ENCODE results near the gene LUZP2.

The LUZP2 gene

DNA sequence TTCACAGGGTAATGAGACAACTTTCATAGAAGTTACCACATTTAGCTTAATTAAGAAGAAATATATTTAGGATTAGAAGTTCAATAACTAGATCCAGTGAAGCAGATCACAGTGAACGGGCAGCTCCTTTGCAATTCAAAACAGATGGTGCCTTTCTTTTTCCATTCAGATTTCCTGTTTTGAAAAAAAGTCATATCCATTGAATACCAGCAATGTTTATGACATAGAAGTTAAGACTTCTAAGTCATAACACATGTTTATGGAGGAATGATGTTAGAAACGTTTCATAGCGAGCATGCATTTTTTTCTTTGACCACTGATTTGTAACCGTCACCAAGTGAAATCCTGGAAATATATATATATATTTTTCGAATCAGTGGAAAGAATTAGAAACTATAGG, 24.7 kb downstream of the LUZP2 start:
- Histone ChIP-seq H3K27me3 (ENCODE audit: insufficient read depth, low read length) (no peaks in the 10 kb centered on the region), H2BK120ac (ENCODE audit: insufficient read depth, low read length, poor library complexity) (no peak overlapping the region), H2BK5ac (ENCODE audit: low read depth, low read length, poor library complexity) (no peak overlapping the region), H3K36me3 (ENCODE audit: control insufficient read depth in 1 of 2, insufficient read depth in 2 of 2, low read length in 2 of 2) (no peaks in the 10 kb centered on the region), H3K9me3 (ENCODE audit: insufficient read depth, low read depth, low read length) (no peaks in the 10 kb centered on the region), H3K4me2 (ENCODE audit: low read length) (no peak overlapping the region), H3K9ac (ENCODE audit: low read length) (no peak overlapping the region), H3K4me1 (ENCODE audit: control insufficient read depth in 1 of 2, insufficient read depth in 2 of 2, low read length in 2 of 2) (no peaks in the 10 kb centered on the region), H4K8ac (ENCODE audit: low read depth, low read length) (no peak overlapping the region), H2AFZ (ENCODE audit: insufficient read depth, low read length, poor library complexity) (no peak overlapping the region), H3K4me3 (ENCODE audit: low read depth, low read length) (no peak overlapping the region), H3K27ac (ENCODE audit: low read depth, low read length) (no peak overlapping the region), H3K18ac (ENCODE audit: low read length) (no peak overlapping the region), H3K79me2 (ENCODE audit: control insufficient read depth, insufficient read depth, low read length, poor library complexity) (no peaks in the 10 kb centered on the region), H3K4ac (ENCODE audit: low read depth, low read length) (no peak overlapping the region), H4K91ac (ENCODE audit: low read depth, low read length) (no peak overlapping the region), H2BK12ac (ENCODE audit: low read length) (no peak overlapping the region), H4K12ac (ENCODE audit: low read depth, low read length) (no peak overlapping the region), H2AK5ac (ENCODE audit: low read length) (no peak overlapping the region), H3K23ac (ENCODE audit: low read length) (no peak overlapping the region), H3K79me1 (ENCODE audit: low read length) (no peaks in the 10 kb centered on the region), H3K14ac (ENCODE audit: low read length) (no peak overlapping the region)
- no peak for DNase-seq
- no CpG with 5 or more reads among the region's 5 CpGs for WGBS (ENCODE audit: extremely low coverage, insufficient coverage, insufficient read length)

DNA sequence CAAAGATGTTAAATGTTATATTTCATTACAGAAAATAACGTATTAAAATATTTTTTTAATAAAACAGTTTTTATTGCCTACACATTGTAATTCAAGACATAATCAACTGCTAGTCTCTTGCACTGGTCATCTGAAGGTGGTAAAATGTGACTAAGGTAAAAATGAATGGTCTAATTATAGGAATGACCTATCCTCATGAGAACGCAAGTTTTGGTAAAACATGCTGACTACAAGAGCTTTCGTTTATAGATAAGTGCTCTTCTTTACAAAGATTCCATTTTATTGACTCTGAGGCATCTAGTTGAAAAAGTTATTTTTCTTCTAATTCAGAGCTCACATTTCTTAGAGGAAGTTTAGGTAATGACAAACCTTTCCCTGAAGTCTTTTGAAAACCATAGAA, 27.3 kb downstream of the LUZP2 start:
- H3K23ac ChIP-seq (ENCODE audit: low read length), result no peak overlapping the region
- H2BK5ac ChIP-seq (ENCODE audit: low read depth, low read length, poor library complexity), result no peak overlapping the region
- H3K27me3 ChIP-seq (ENCODE audit: insufficient read depth, low read length), result no peaks in the 10 kb centered on the region
- H3K79me2 ChIP-seq (ENCODE audit: control insufficient read depth, insufficient read depth, low read length, poor library complexity), result no peaks in the 10 kb centered on the region
- no peak overlapping the region for H2AFZ ChIP-seq (ENCODE audit: insufficient read depth, low read length, poor library complexity)
- WGBS (ENCODE audit: extremely low coverage, insufficient coverage, insufficient read length), result no CpG with 5 or more reads among the region's 3 CpGs
- no peak overlapping the region for H3K14ac ChIP-seq (ENCODE audit: low read length)
- no peak overlapping the region for H4K8ac ChIP-seq (ENCODE audit: low read depth, low read length)
- H3K4ac ChIP-seq (ENCODE audit: low read depth, low read length), result no peak overlapping the region
- no peak overlapping the region for H4K12ac ChIP-seq (ENCODE audit: low read depth, low read length)
- DNase-seq, result peak in 1 of 2 donors; percentile 4
- H3K4me1 ChIP-seq (ENCODE audit: control insufficient read depth in 1 of 2, insufficient read depth in 2 of 2, low read length in 2 of 2), result no peaks in the 10 kb centered on the region
- H3K27ac ChIP-seq (ENCODE audit: low read depth, low read length), result no peak overlapping the region
- no peaks in the 10 kb centered on the region for H3K36me3 ChIP-seq (ENCODE audit: control insufficient read depth in 1 of 2, insufficient read depth in 2 of 2, low read length in 2 of 2)
- no peak overlapping the region for H4K91ac ChIP-seq (ENCODE audit: low read depth, low read length)
- H2BK120ac ChIP-seq (ENCODE audit: insufficient read depth, low read length, poor library complexity), result no peak overlapping the region
- no peak overlapping the region for H3K4me2 ChIP-seq (ENCODE audit: low read length)
- H3K18ac ChIP-seq (ENCODE audit: low read length), result no peak overlapping the region
- no peaks in the 10 kb centered on the region for H3K79me1 ChIP-seq (ENCODE audit: low read length)
- no peak overlapping the region for H2AK5ac ChIP-seq (ENCODE audit: low read length)
- H3K9me3 ChIP-seq (ENCODE audit: insufficient read depth, low read depth, low read length), result no peaks in the 10 kb centered on the region
- no peak overlapping the region for H3K4me3 ChIP-seq (ENCODE audit: low read depth, low read length)
- H2BK12ac ChIP-seq (ENCODE audit: low read length), result no peak overlapping the region
- no peak overlapping the region for H3K9ac ChIP-seq (ENCODE audit: low read length)

DNA sequence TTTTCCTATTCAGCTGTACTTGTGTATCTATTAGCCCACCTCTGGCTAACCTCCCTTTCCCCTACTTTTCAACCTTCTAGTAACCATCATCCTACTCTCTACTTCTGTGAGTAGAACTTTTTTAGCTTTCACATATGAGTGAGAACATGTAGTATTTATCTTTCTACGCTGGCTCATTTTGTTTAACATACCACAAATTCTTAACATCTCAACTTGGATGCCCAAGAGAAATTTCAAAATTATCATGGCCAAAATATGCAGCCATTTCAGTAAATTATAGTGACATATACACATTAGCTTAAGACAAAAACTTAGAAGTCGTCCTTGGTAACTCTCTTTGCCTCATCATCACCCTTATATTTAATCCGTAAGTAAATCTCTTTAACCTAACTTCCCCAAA, 34.7 kb downstream of the LUZP2 start:
- H3K14ac ChIP-seq (ENCODE audit: low read length), result no peak overlapping the region
- no peak overlapping the region for H3K4ac ChIP-seq (ENCODE audit: low read depth, low read length)
- peak in 1 of 2 donors; percentile 80 for DNase-seq
- H4K12ac ChIP-seq (ENCODE audit: low read depth, low read length), result no peak overlapping the region
- H2BK120ac ChIP-seq (ENCODE audit: insufficient read depth, low read length, poor library complexity), result no peak overlapping the region
- no peak overlapping the region for H3K18ac ChIP-seq (ENCODE audit: low read length)
- no peaks in the 10 kb centered on the region for H3K27me3 ChIP-seq (ENCODE audit: insufficient read depth, low read length)
- H3K36me3 ChIP-seq (ENCODE audit: control insufficient read depth in 1 of 2, insufficient read depth in 2 of 2, low read length in 2 of 2), result no peaks in the 10 kb centered on the region
- H4K8ac ChIP-seq (ENCODE audit: low read depth, low read length), result no peak overlapping the region
- H3K27ac ChIP-seq (ENCODE audit: low read depth, low read length), result no peak overlapping the region
- no peak overlapping the region for H2AK5ac ChIP-seq (ENCODE audit: low read length)
- H3K9me3 ChIP-seq (ENCODE audit: insufficient read depth, low read depth, low read length), result no peaks in the 10 kb centered on the region
- no peaks in the 10 kb centered on the region for H3K79me2 ChIP-seq (ENCODE audit: control insufficient read depth, insufficient read depth, low read length, poor library complexity)
- no peak overlapping the region for H2BK12ac ChIP-seq (ENCODE audit: low read length)
- H3K4me1 ChIP-seq (ENCODE audit: control insufficient read depth in 1 of 2, insufficient read depth in 2 of 2, low read length in 2 of 2), result no peaks in the 10 kb centered on the region
- no peak overlapping the region for H4K91ac ChIP-seq (ENCODE audit: low read depth, low read length)
- no peak overlapping the region for H2BK5ac ChIP-seq (ENCODE audit: low read depth, low read length, poor library complexity)
- H3K23ac ChIP-seq (ENCODE audit: low read length), result no peak overlapping the region
- no peak overlapping the region for H3K9ac ChIP-seq (ENCODE audit: low read length)
- H3K4me3 ChIP-seq (ENCODE audit: low read depth, low read length), result no peak overlapping the region
- no peak overlapping the region for H3K4me2 ChIP-seq (ENCODE audit: low read length)
- H3K79me1 ChIP-seq (ENCODE audit: low read length), result no peaks in the 10 kb centered on the region
- WGBS (ENCODE audit: extremely low coverage, insufficient coverage, insufficient read length), result 100% methylated on average over 1 of the region's 3 CpGs
- no peak overlapping the region for H2AFZ ChIP-seq (ENCODE audit: insufficient read depth, low read length, poor library complexity)

DNA sequence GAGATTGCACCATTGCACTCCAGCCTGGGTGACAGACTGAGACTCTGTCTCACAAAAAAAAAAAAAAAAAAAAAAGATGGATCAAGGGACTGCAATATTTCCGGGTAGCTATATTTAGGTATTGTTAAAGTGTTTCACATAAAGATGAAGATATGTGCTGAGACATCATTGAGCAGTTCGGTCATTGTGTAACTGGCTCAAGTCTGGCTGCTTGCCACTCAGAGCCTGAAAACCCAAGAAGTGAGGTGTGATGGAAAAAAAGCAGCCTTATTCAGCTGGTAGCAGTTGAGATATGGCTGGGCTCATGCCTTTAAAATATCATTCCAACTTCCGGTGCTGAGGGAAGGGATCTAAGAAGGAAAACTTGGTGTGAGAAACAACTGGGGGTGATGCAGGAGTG, 46.9 kb downstream of the LUZP2 start:
- no peak for DNase-seq
- Histone ChIP-seq H3K9me3 (ENCODE audit: insufficient read depth, low read depth, low read length) (no peaks in the 10 kb centered on the region), H3K4me2 (ENCODE audit: low read length) (no peak overlapping the region), H3K23ac (ENCODE audit: low read length) (no peak overlapping the region), H2AK5ac (ENCODE audit: low read length) (no peak overlapping the region), H2BK5ac (ENCODE audit: low read depth, low read length, poor library complexity) (no peak overlapping the region), H2AFZ (ENCODE audit: insufficient read depth, low read length, poor library complexity) (no peak overlapping the region), H4K8ac (ENCODE audit: low read depth, low read length) (no peak overlapping the region), H3K79me2 (ENCODE audit: control insufficient read depth, insufficient read depth, low read length, poor library complexity) (no peaks in the 10 kb centered on the region), H3K9ac (ENCODE audit: low read length) (no peak overlapping the region), H2BK12ac (ENCODE audit: low read length) (no peak overlapping the region), H2BK120ac (ENCODE audit: insufficient read depth, low read length, poor library complexity) (no peak overlapping the region), H3K27ac (ENCODE audit: low read depth, low read length) (no peak overlapping the region), H3K79me1 (ENCODE audit: low read length) (no peaks in the 10 kb centered on the region), H3K18ac (ENCODE audit: low read length) (no peak overlapping the region), H3K27me3 (ENCODE audit: insufficient read depth, low read length) (no peaks in the 10 kb centered on the region), H4K12ac (ENCODE audit: low read depth, low read length) (no peak overlapping the region), H3K4ac (ENCODE audit: low read depth, low read length) (no peak overlapping the region), H3K14ac (ENCODE audit: low read length) (no peak overlapping the region), H3K4me3 (ENCODE audit: low read depth, low read length) (no peak overlapping the region), H4K91ac (ENCODE audit: low read depth, low read length) (no peak overlapping the region), H3K4me1 (ENCODE audit: control insufficient read depth in 1 of 2, insufficient read depth in 2 of 2, low read length in 2 of 2) (no peaks in the 10 kb centered on the region), H3K36me3 (ENCODE audit: control insufficient read depth in 1 of 2, insufficient read depth in 2 of 2, low read length in 2 of 2) (no peaks in the 10 kb centered on the region)
- no CpG with 5 or more reads among the region's 3 CpGs for WGBS (ENCODE audit: extremely low coverage, insufficient coverage, insufficient read length)

All from trophoblast cell (in vitro differentiated cells and primary cell).